NCI-H1694 (cell line): ENCODE data around the gene SSH2.
"Not testable (repeated sequence)": the region's sequence is repeated elsewhere in the genome, so short reads cannot be mapped to it uniquely, and the experiment has no call there.

Experiments used
- DNase-seq: peaks from one replicate; lab custom pipeline; 2025; lab: John Stamatoyannopoulos, UW

The SSH2 gene

GRCh38 chr17:29929006-29929532 is 959 bp downstream of the SSH2 start:
- DNase-seq, result peak; percentile 43

DNA sequence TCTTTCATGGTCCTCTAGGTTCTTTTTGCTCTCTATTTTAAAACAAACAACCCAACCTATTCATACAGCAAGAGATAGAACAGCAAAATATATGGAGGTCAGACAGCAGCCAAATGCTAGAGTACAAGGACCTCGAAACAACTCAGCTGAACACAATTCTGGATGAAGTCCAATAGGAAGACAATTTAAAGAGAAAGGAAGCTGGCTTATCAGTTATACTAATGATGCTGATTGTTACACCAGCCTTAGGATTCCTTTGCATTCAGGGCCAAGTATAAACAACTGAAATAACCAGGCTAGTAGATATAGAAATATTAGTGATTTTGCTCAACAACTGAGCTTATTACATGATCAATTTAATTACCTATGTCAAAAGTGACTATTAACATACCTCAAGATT is 2.5 kb downstream of the SSH2 start:
- no peak for DNase-seq

DNA sequence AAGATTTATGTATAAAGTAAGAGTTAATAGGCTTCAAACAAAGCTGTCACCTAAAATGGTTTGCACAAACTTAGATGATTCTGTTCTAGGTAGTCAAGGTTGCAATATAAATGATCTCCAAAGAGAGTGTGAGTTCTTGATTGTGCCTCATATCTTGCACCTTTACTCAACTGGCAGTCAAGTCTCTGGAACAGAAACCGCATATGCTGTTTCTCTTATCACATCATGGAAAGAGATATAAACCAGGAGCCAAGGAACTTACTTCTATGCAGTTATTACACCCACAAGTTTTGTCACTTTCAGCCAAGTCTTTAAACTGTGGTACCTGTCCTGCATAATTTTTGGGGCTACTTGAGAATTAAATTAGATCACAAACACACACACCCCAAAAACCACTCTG is 5.2 kb downstream of the SSH2 start:
- no peak for DNase-seq

GRCh38 chr17:29918922-29919856 is 10.8 kb downstream of the SSH2 start:
- no peak for DNase-seq

DNA sequence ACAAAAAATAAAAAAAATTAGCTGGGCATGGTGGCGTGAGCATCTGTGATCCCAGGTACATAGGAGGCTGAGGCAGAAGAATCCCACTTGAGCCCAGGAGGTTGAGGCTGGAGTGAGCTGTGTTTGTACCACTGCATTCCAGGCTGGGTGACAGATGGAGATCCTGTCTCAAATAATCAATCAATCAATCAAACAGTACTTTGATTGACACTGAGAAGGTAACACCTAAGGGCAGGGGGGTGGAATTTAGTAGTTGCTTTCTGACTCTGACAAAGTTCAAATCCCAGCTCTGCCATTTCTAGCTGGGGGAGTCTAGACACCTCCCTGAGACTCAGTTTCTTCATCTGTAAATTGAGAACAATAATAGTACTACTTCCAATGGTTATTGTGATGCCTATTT is 12.0 kb downstream of the SSH2 start:
- DNase-seq, result no peak

DNA sequence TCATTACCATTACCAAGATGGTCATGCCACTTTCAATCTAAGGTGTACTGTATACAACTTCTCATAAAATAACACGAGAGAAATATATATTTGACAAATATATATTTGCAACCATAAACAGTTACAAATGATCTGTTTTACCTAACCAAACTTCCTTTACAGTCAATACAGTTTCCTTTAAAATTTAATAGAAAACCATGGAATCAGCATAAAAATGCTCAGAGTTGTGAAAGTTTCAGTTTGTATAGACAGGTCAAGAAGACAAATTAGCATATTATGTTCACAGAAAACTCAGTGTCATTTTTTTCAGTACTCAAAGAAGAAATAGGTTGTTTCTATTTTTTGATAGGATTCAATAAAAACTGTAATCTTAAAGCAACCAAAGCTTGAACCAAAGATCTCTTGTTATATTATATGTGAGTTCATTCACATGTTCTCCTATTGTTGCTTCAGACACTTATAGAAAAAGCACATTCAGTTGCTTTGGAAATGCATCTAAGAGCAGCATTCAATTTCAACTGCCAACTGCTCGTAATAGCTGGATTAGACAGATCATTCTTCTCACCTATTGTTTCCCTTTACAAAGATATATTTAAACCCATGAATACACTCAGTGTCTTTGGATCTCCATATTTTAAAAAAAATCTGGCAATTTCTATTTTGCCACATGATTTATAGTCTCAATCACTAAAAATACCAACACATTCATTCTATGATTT is 15.1 kb downstream of the SSH2 start:
- no peak for DNase-seq

GRCh38 chr17:29911641-29912177 is 18.3 kb downstream of the SSH2 start:
- DNase-seq, result no peak

- DNase-seq, result no peak
These were observed 20.6 kb downstream of the SSH2 start for GRCh38 chr17:29909236-29910003.

GRCh38 chr17:29906969-29907368 is 23.1 kb downstream of the SSH2 start:
- no peak for DNase-seq

GRCh38 chr17:29905879-29906167 is 24.2 kb downstream of the SSH2 start:
- no peak for DNase-seq

- no peak for DNase-seq
These were observed 24.7 kb downstream of the SSH2 start for GRCh38 chr17:29905086-29905878.

DNA sequence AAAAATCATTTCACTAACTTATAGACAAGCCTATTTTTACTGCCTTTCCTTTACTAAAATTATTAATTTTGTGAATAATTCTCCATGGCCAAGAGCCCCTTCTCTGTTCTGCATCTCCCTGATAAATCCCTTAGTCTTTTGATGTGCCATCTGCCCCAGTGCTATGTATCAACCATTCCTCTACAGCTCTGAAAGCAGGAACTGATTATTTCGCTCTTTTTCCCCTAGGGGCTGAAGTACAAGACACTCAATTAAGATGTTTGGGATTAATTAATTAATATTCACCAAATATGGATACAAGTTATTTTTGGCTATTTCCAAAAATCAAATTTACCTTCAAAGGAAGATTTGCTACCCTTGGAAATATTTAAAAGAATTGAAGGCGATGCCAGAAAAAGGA is 26.6 kb downstream of the SSH2 start:
- no peak for DNase-seq

DNA sequence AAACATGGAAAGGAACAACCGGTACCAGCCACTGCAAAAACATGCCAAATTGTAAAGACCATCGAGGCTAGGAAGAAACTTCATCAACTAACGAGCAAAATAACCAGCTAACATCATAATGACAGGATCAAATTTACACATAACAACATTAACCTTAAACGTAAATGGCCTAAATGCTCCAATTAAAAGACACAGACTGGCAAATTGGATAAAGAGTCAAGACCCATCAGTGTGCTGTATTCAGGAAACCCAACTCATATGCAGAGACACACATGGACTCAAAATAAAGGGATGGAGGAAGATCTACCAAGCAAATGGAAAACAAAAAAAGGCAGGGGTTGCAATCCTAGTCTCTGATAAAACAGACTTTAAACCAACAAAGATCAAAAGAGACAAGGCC is 32.9 kb downstream of the SSH2 start:
- not testable (repeated sequence) for DNase-seq

- no peak for DNase-seq
These were observed 37.8 kb downstream of the SSH2 start for GRCh38 chr17:29892201-29892600.

DNA sequence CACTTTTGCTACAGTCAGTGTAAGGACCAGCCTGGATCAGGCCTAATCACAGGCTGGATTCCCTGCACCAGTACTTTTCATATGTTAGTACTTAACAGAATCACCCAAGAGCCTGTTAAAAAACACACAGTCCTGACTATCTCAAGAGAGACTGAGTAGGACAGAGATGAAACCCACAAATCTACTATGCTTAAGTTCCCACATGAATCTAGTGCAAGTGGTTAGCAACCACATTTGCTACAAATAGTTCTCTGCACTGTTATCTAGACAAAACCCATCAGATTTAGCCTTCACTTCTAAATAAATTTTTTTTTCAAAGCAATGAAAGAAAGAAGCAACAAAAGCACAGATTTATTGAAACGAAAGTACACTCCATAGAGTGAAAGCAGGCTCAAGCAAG is 38.9 kb downstream of the SSH2 start:
- no peak for DNase-seq

- no peak for DNase-seq
These were observed 44.9 kb downstream of the SSH2 start for GRCh38 chr17:29885031-29885640.

- DNase-seq, result no peak
These were observed 46.5 kb downstream of the SSH2 start for GRCh38 chr17:29883497-29883896.

GRCh38 chr17:29881256-29881655 is 48.8 kb downstream of the SSH2 start:
- DNase-seq, result no peak

DNA sequence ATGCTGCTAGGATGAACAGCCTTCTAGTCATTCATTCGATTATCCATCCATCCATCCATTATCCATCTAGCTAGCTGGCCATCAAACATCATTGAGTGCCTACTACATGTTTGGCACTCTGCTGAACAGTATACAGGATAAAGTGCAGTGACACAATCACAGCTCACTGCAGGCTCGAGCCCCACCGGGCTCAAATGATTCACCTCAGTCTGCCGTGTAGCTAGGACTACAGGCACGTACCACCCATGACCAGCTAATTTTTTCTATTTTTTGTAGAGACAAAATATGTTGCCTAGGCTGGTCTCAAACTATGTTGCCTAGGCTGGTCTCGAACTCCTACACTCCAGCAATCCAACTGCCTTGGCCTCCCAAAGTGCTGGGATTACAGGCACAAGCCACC is 50.0 kb downstream of the SSH2 start:
- no peak for DNase-seq

DNA sequence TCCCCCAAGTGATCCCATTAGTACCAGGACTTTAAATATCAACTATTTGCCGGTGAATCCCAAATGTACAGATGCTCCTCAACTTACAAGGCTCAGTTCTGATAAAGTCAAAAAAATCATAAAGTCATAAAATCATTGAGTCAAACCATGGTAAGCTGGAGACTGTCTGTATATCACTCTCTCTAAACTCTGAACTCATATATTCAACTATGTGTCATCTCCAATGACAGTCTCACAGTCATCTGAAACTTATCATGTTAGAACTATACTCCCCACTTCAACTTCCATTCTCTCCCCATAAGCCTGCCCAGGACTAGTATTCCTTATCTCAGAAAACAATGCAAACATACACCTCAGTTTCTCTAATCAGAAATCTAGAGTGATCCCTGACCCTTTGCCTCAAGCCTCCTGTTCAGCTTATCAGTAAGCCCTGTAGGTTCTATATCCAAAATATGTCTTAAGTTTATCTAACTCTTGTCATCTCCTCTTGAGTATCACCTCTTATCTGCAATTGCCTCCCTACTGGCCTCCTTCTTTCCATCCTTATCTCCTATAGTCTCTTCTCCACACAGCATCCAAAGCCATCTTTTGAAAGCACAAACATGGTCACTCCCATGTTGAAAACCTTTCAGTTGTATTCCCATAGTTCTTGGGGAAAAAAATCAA is 55.0 kb downstream of the SSH2 start:
- DNase-seq, result no peak
